ENCODE measurements around the gene LDLRAD3. TPM values are rescaled to one million over a fixed set of nuclear protein-coding genes. Genes with fewer than 3 reads are reported as not detected.

The LDLRAD3 gene
- total RNA-seq, 1 experiment from 2014 or later, result 12.1 TPM

- H3K14ac ChIP-seq (ENCODE audit: insufficient read depth, low read length), result no peak overlapping the region; the same call in 1 of the 2 replicates
- no peak overlapping the region for H3K18ac ChIP-seq (ENCODE audit: insufficient read length, low read depth, low read length)
- Mint-ChIP-seq H3K4me1 (peaks cover 0 to 5% of the 10 kb centered on the region in 2 experiments; a peak in 1 of 4 replicates), H3K27me3 (ENCODE audit: low read depth) (no peaks in the 10 kb centered on the region), H3K36me3 (ENCODE audit: insufficient read depth in 1 of 3, low read depth in 3 of 3) (peaks cover 0 to 11% (median 7%) of the 10 kb centered on the region in 3 experiments; a peak in 5 of 7 replicates), H3K27ac (no peak overlapping the region), H3K4me3 (no peak overlapping the region), H3K9me3 (no peaks in the 10 kb centered on the region)
- no peaks in the 10 kb centered on the region for H3K79me2 ChIP-seq (ENCODE audit: insufficient read depth, low read length)
- no peak overlapping the region for H3T11ph ChIP-seq (ENCODE audit: low read length)
- H2BK12ac ChIP-seq (ENCODE audit: insufficient read length, low read depth, low read length), result no peak overlapping the region
- H3K4me1 ChIP-seq (ENCODE audit: insufficient read depth, low read length), result no peaks in the 10 kb centered on the region
- no peak overlapping the region for H3K4me2 ChIP-seq (ENCODE audit: insufficient read depth, insufficient read length, low read length)
- no peaks in the 10 kb centered on the region for H3K27me3 ChIP-seq (ENCODE audit: insufficient read depth, low read length)
- H4K8ac ChIP-seq (replicated peaks; ENCODE audit: insufficient read length, low read depth, low read length), result no peak overlapping the region
- no peak overlapping the region for H2BK15ac ChIP-seq (ENCODE audit: low read depth, low read length)
- DNase-seq, result no peak
- H4K20me1 ChIP-seq (ENCODE audit: control insufficient read depth, insufficient read depth, insufficient read length), result no peaks in the 10 kb centered on the region
- H3K4ac ChIP-seq (ENCODE audit: low read depth, low read length), result no peak overlapping the region
- TF ChIP-seq CTCF (conservative IDR thresholded peaks at IDR 0.05), result no peak
- no peak overlapping the region for H3K23ac ChIP-seq (ENCODE audit: insufficient read length, low read depth, low read length)
- H3K9me3 ChIP-seq (ENCODE audit: control insufficient read depth, low read depth, low read length), result no peaks in the 10 kb centered on the region
- no peak overlapping the region for H3K56ac ChIP-seq (ENCODE audit: insufficient read length, low read depth, low read length)
- WGBS (ENCODE audit: extremely low coverage, insufficient read length, low lambda C conversion rate), result no CpG with 5 or more reads among the region's 8 CpGs
- no peak overlapping the region for H2AFZ ChIP-seq (ENCODE audit: low read length)
- H3K9ac ChIP-seq (ENCODE audit: extremely low read depth, insufficient read length, low read length), result no peak overlapping the region
- H2BK5ac ChIP-seq (ENCODE audit: insufficient read length, low read length), result no peak overlapping the region
- no peak overlapping the region for H4K5ac ChIP-seq (ENCODE audit: insufficient read length, low read depth, low read length)
- H3K23me2 ChIP-seq (ENCODE audit: insufficient read length, low read depth, low read length, poor library complexity, severe bottlenecking), result no peaks in the 10 kb centered on the region
- no peak overlapping the region for H3K27ac ChIP-seq (ENCODE audit: insufficient read length, low read depth, low read length)
- H4K91ac ChIP-seq (ENCODE audit: insufficient read length, low read depth, low read length), result no peak overlapping the region
- H2BK20ac ChIP-seq (ENCODE audit: low read depth, low read length, poor library complexity, severe bottlenecking), result no peak overlapping the region
- no peak overlapping the region for H2AK5ac ChIP-seq (ENCODE audit: insufficient read length, low read length)
- no peaks in the 10 kb centered on the region for H3K79me1 ChIP-seq (ENCODE audit: insufficient read depth, low read depth, low read length, poor library complexity, severe bottlenecking)
- H2BK120ac ChIP-seq (ENCODE audit: low read depth, low read length, poor library complexity, severe bottlenecking), result no peak overlapping the region
Observed at GRCh38 chr11:36228689-36229088, 284.8 kb downstream of the LDLRAD3 start.
